Esophagus mucosa (tissue), 1 donor: Measurements from ENCODE around the gene SEPHS1. TPM values are rescaled to one million over a fixed set of nuclear protein-coding genes. Genes with fewer than 3 reads are reported as not detected.
"Not testable (repeated sequence)": the region's sequence is repeated elsewhere in the genome, so short reads cannot be mapped to it uniquely, and the experiment has no call there.

Source experiments
- ATAC-seq: fragments of 200-7000 bp; cut with Tn5 transposase; one replicate; pipeline ENCODE4 v1.9.1; 2020
- total RNA-seq: library from RNA; stranded (reverse); gene quantifications from one replicate; pipeline ENCODE4 v1.2.4, GENCODE V29; 2023
- donor health status: DM: yes; HTN: yes; CAD: no.

SEPHS1 gene, protein sequence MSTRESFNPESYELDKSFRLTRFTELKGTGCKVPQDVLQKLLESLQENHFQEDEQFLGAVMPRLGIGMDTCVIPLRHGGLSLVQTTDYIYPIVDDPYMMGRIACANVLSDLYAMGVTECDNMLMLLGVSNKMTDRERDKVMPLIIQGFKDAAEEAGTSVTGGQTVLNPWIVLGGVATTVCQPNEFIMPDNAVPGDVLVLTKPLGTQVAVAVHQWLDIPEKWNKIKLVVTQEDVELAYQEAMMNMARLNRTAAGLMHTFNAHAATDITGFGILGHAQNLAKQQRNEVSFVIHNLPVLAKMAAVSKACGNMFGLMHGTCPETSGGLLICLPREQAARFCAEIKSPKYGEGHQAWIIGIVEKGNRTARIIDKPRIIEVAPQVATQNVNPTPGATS
- 31.4 TPM for total RNA-seq

- peak; percentile 67 for ATAC-seq
Measured at GRCh38 chr10:13348216-13349017, at the start of gene SEPHS1. TSS of gene SEPHS1 (minus strand) at chr10:13348293. CDS start at chr10:13344950, 3,343 bp downstream.

- no peak for ATAC-seq
Measured at GRCh38 chr10:13397052-13397451, 49.0 kb upstream of the SEPHS1 start.

- ATAC-seq, result no peak
Measured at GRCh38 chr10:13396369-13396768, 48.3 kb upstream of the SEPHS1 start.

GRCh38 chr10:13395540-13395939, 47.4 kb upstream of the SEPHS1 start:
- ATAC-seq, result no peak

DNA sequence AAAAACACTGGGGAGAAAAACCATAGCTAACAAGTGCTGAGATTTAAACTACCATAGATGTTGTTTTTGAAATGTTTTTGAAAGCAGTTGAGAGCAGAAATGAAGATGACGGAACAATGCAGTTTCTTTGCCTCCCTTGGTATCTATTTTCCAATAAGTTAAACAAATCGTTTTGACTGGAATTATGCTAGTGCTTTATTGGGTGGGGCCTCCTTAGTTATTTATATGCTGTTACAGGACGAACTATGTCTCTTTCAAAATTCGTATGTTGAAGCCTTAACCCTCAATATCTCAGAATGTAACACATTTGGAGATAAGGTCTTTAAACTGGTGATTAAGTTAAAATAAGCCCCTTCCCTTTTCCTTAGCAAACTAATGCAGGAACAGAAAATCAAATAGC, 45.5 kb upstream of the SEPHS1 start:
- no peak for ATAC-seq

DNA sequence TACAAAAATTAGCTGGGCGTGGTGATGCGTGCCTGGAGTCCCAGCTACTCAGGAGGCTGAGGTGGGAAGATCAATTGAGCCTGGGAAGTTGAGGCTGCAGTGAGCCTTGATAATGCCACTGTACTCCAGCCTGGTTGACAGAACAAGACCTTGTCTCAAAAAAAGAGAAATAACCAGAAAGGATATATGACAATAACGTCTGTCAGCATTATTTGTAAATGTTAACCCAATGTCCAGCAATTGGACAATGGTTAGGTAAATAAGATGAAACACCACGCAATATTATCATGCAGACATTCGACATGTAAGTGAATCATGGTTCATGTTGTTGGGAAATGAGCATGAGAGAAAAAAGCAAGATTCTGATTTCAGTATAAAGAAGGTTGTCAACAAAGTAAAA, 44.6 kb upstream of the SEPHS1 start:
- no peak for ATAC-seq

DNA sequence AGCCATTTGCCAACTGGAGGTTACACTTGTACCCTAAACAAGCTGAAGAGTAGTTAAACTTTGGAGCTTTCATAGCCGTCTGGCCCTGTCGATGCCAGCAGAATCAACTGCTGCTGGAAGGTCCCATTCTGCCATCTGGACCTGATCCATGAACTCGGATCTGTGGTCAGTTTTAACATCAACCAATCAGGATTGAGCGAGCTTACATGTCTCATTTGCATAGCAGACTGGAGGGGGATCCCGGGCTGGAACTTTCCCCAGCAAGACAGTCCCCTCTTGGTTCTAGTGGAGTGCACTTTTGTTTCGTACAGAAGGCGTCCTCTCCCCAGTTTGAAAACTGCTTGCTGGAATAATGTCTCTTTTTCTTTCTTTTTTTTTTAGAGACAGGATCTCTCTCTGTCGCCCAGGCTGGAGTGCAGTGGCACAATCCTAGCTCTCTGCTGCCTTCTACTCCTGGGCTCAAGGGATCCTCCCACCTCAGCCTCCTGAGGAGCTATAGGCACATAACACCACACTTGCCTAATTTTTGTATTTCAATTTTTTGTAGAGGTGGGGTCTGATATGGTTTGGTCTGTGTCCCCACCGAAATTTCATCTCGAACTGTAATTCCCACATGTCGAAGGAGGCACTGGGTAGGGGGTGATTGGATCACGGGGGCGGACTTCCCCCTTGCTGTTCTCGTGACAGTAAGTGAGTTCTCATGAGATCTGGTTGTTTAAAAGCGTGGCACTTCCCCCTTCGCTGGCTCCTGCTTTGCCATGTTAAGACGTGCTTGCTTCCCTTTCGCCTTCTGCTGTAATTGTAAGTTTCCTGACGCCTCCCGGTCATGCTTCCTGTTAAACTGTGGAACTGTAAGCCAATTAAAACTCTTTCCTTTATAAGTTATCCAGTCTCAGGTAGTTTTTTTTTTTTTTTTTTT, 42.8 kb upstream of the SEPHS1 start:
- ATAC-seq, result no peak

GRCh38 chr10:13388478-13389230, 40.6 kb upstream of the SEPHS1 start:
- ATAC-seq, result no peak

DNA sequence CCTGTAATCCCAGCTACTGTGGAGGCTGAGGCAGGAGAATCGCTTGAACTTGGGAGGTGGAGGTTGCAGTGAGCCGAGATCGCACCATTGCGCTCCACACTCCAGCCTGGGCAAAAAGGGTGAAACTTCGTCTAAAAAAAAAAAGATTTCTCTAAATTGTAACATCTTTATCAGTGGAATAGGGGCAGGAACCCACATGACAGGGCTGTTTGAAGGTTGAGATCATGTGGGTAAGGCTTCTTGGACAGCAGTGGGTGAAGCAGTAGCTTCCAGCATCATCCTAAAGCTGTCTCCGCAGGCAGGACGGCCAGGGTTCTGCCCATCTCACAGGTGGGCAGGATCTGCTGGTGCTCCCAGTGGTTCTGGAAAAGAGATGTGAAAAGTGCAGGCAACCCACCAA, 37.9 kb upstream of the SEPHS1 start:
- no peak for ATAC-seq

GRCh38 chr10:13383399-13383761, 35.3 kb upstream of the SEPHS1 start:
- peak; percentile 76 for ATAC-seq

DNA sequence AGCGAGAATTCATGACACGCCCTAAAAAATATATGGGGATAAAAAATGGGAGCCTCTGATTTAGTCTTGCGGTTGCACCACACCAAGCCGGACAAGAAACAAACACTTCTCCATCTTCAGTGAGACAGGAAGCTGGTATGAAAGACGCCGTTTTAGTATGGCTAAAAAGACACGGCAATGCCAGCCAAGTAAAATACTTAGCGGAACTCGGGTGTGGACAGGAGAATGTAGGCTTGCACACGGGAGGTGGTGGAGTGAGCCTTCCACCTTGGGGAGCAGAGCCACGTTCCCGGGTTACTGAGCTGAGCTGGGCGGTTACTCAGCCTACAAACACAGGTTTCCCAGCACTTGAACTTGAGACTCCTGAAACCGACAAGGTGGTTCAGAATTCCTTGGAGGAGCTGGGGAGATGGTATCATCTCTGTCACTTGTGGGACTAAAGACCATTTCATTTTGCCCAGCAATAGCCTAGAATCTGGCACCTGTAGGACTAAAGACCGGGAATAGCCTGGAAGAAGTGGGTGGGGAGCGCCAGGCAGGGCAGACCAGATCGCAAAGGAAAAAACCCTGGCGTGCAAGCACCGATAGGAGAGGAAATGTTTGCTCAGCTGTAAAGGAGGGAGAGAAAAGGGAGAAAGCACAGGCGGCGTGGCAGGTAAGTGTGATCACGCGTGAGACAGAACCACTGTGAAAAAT, 34.8 kb upstream of the SEPHS1 start:
- peak; percentile 59 for ATAC-seq

DNA sequence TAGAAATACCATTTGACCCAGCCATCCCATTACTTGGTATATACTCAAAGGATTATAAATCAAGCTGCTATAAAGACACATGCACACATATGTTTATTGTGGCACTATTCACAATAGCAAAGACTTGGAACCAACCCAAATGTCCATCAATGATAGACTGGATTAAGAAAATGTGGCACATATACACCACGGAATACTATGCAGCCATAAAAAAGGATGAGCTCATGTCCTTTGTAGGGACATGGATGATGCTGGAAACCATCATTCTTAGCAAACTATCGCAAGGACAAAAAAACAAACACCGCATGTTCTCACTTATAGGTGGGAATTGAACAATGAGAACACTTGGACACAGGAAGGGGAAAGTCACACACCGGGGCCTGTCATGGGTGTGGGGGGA, 31.0 kb upstream of the SEPHS1 start:
- ATAC-seq, result not testable (repeated sequence)

GRCh38 chr10:13376746-13377145, 28.7 kb upstream of the SEPHS1 start:
- ATAC-seq, result no peak

DNA sequence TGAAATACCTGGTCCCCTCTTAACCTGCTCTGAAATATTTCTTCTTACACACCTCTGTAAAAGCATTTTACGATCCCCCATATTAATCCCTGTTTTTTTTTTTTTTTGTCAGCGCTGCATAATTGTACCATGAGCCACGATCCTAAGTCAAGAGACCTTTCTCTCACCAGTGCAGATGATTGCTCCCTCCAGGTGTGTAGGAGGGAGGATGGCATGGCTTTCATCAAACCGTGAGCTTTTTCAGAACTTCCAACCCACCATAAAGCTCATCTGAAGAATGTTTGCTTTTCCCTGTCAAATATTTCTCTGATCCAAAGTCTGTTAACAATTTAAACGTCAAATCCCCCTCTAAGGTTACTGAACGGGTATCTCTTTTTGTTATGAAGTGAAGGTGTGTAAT, 28.2 kb upstream of the SEPHS1 start:
- ATAC-seq, result no peak

DNA sequence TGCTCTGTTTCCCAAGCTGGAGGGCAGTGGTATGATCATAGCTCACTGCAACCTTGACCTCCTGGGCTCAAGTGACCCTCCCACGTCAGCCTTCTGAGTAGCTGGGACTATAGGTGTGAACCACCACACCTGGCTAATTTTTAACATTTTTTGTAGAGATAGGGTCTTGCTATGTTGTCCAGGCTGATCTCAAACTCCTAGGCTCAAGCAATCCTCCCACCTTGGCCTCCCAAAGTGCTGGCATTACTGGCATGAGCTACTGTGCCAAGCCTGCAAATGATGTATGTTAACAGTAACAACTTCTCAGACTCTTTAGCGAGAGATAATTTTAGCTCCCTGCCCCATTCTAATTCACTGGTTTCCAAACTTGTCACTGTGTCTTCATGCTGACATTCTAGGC, 27.7 kb upstream of the SEPHS1 start:
- ATAC-seq, result no peak

- no peak for ATAC-seq
Measured at GRCh38 chr10:13373644-13374043, 25.6 kb upstream of the SEPHS1 start.

- ATAC-seq, result no peak
Measured at GRCh38 chr10:13372524-13372923, 24.4 kb upstream of the SEPHS1 start.

GRCh38 chr10:13371897-13372470, 23.9 kb upstream of the SEPHS1 start:
- peak; percentile 97 for ATAC-seq

GRCh38 chr10:13366891-13367290, 18.8 kb upstream of the SEPHS1 start:
- ATAC-seq, result no peak

- ATAC-seq, result no peak
Measured at GRCh38 chr10:13365831-13366230, 17.7 kb upstream of the SEPHS1 start.

DNA sequence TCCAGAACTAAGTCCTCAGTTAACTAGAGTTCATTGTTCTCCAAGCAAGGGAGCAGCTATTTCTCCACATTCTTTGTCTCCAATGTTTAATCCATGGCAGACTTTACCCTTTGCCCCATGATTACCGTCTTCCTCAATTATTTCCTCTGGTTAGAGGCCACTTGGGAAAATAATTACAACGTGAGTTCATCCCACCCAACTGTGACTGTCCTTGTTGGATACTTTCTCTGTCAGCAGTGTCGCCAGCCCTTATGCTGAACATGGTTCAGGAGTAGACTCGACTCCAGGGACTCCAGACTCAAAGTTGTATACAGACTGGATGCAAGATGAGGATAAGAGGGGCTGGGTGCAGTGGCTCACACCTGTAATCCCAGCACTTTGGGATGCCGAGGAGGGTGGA, 17.1 kb upstream of the SEPHS1 start:
- ATAC-seq, result no peak
